ENCODE measurements around the gene PRR14. TPM values are rescaled to one million over a fixed set of nuclear protein-coding genes. Genes with fewer than 3 reads are reported as not detected.
A peak's percentile ranks its signal among the peaks of the same experiment; 100 is the strongest.

Gene PRR14
- 3.5 and 14.6 TPM in 2 replicates for total RNA-seq (ENCODE audit: low replicate concordance)

- peaks cover 9% of the 10 kb centered on the region for H3K27me3 Mint-ChIP-seq (ENCODE audit: insufficient read depth, low read depth)
- H4K20me1 ChIP-seq (ENCODE audit: low read depth): no peaks in the 10 kb centered on the region
- peak within 1 kb of the TSS; percentile 80 for H3K4me2 ChIP-seq
- no peaks in the 10 kb centered on the region for H3K9me3 ChIP-seq (ENCODE audit: low read depth)
- H3K4me3 ChIP-seq: peak within 1 kb of the TSS; percentile 72
- DNase-seq (ENCODE audit: low spot score): peak; percentile 99
- H2AFZ ChIP-seq (replicated peaks): peak within 1 kb of the TSS; percentile 71
- peaks cover 10% of the 10 kb centered on the region for H3K79me2 ChIP-seq (ENCODE audit: low read depth)
- H3K4me1 ChIP-seq: peaks cover 4% of the 10 kb centered on the region
- H3K36me3 ChIP-seq: no peaks in the 10 kb centered on the region
- TF ChIP-seq EZH2phosphoT487 (IDR thresholded peaks at IDR 0.05) (no peak), EZH2 (IDR thresholded peaks at IDR 0.05) (no peak), CTCF (IDR thresholded peaks at IDR 0.05) (peak; percentile 28)
- H3K27ac Mint-ChIP-seq: peak within 1 kb of the TSS; percentile 96
- H3K9ac ChIP-seq: peak within 1 kb of the TSS; percentile 51
- peak within 1 kb of the TSS; percentile 97 for H3K4me3 Mint-ChIP-seq
- H3K27me3 ChIP-seq: peaks cover 23% of the 10 kb centered on the region
- H3K9me3 Mint-ChIP-seq: no peaks in the 10 kb centered on the region
- peaks cover 20% of the 10 kb centered on the region for H3F3A ChIP-seq (ENCODE audit: low read depth)
- peak within 1 kb of the TSS; percentile 71 for H3K27ac ChIP-seq
- H3K4me1 Mint-ChIP-seq: peaks cover 19% of the 10 kb centered on the region
- peaks cover 8% of the 10 kb centered on the region for H3K36me3 Mint-ChIP-seq
These were observed at the start of gene PRR14 for GRCh38 chr16:30650369-30651123. TSS of gene PRR14 (plus strand) at chr16:30650960. CDS start at chr16:30651646, 686 bp downstream.

GRCh38 chr16:30601966-30602365, 48.8 kb upstream of the PRR14 start:
- Histone ChIP-seq H3K4me1 (no peaks in the 10 kb centered on the region), H3K9ac (no peak overlapping the region), H2AFZ (replicated peaks) (no peak overlapping the region), H3K79me2 (ENCODE audit: low read depth) (peaks cover 8% of the 10 kb centered on the region), H3K4me3 (no peak overlapping the region), H3K9me3 (ENCODE audit: low read depth) (no peaks in the 10 kb centered on the region), H4K20me1 (ENCODE audit: low read depth) (no peaks in the 10 kb centered on the region), H3K27ac (no peak overlapping the region), H3F3A (ENCODE audit: low read depth) (peaks cover 13% of the 10 kb centered on the region), H3K4me2 (no peak overlapping the region), H3K27me3 (no peaks in the 10 kb centered on the region), H3K36me3 (no peaks in the 10 kb centered on the region)
- Mint-ChIP-seq H3K27me3 (ENCODE audit: insufficient read depth, low read depth) (no peaks in the 10 kb centered on the region), H3K4me3 (no peak overlapping the region), H3K36me3 (peaks cover 28% of the 10 kb centered on the region), H3K4me1 (no peaks in the 10 kb centered on the region), H3K9me3 (peaks cover 4% of the 10 kb centered on the region), H3K27ac (no peak overlapping the region)
- TF ChIP-seq EZH2phosphoT487 (IDR thresholded peaks at IDR 0.05) (no peak), CTCF (IDR thresholded peaks at IDR 0.05) (no peak), EZH2 (IDR thresholded peaks at IDR 0.05) (no peak)
- DNase-seq (ENCODE audit: low spot score): no peak

GRCh38 chr16:30602616-30603277, 48.0 kb upstream of the PRR14 start:
- Histone ChIP-seq H3K27me3 (no peaks in the 10 kb centered on the region), H3K4me2 (no peak overlapping the region), H2AFZ (replicated peaks) (no peak overlapping the region), H4K20me1 (ENCODE audit: low read depth) (no peaks in the 10 kb centered on the region), H3K79me2 (ENCODE audit: low read depth) (peaks cover 10% of the 10 kb centered on the region), H3K4me1 (no peaks in the 10 kb centered on the region), H3F3A (ENCODE audit: low read depth) (peaks cover 13% of the 10 kb centered on the region), H3K4me3 (no peak overlapping the region), H3K9ac (no peak overlapping the region), H3K27ac (no peak overlapping the region), H3K36me3 (no peaks in the 10 kb centered on the region), H3K9me3 (ENCODE audit: low read depth) (no peaks in the 10 kb centered on the region)
- DNase-seq (ENCODE audit: low spot score): no peak
- no peak overlapping the region for H3K4me3 Mint-ChIP-seq
- H3K9me3 Mint-ChIP-seq: peaks cover 4% of the 10 kb centered on the region
- H3K36me3 Mint-ChIP-seq: peaks cover 29% of the 10 kb centered on the region
- no peak for TF ChIP-seq EZH2 (IDR thresholded peaks at IDR 0.05)
- no peak for TF ChIP-seq CTCF (IDR thresholded peaks at IDR 0.05)
- no peak for TF ChIP-seq EZH2phosphoT487 (IDR thresholded peaks at IDR 0.05)
- no peaks in the 10 kb centered on the region for H3K4me1 Mint-ChIP-seq
- H3K27me3 Mint-ChIP-seq (ENCODE audit: insufficient read depth, low read depth): no peaks in the 10 kb centered on the region
- H3K27ac Mint-ChIP-seq: no peak overlapping the region
